ENCODE data around the gene HYCC1. TPM values are rescaled to one million over a fixed set of nuclear protein-coding genes. Genes with fewer than 3 reads are reported as not detected.

Gene HYCC1
- total and polyA plus RNA-seq, 9 donors = 8.3 to 27.4 (median 24.2) TPM

DNA sequence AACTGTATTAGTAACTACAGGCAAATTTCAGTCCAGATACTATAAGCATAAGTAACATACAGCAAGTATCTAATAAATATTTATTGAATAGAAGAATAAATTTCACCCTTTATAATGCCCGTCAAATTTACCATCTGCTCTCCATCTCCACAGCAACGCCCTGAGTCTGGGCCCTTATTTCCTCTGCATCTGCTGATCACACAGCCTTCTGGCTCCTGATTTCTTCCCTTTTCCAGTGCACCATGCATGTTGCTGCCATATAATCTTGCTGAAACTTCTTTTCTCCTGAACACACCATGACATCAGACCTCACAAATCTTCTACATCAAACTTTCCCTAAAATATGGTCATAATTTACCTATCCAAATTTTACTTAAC lies 15.4 kb downstream of the HYCC1 start:
- Histone ChIP-seq H3K4me3 (no peak overlapping the region), H3K36me3 (no peaks in the 10 kb centered on the region), H3K9me3 (no peaks in the 10 kb centered on the region), H3K27ac (no peak overlapping the region), H3K4me1 (ENCODE audit: insufficient read depth) (no peaks in the 10 kb centered on the region), H3K27me3 (no peaks in the 10 kb centered on the region)
- intact Hi-C loops (cut with DNase I) = no loop called here
- TF ChIP-seq, protein P1, sequence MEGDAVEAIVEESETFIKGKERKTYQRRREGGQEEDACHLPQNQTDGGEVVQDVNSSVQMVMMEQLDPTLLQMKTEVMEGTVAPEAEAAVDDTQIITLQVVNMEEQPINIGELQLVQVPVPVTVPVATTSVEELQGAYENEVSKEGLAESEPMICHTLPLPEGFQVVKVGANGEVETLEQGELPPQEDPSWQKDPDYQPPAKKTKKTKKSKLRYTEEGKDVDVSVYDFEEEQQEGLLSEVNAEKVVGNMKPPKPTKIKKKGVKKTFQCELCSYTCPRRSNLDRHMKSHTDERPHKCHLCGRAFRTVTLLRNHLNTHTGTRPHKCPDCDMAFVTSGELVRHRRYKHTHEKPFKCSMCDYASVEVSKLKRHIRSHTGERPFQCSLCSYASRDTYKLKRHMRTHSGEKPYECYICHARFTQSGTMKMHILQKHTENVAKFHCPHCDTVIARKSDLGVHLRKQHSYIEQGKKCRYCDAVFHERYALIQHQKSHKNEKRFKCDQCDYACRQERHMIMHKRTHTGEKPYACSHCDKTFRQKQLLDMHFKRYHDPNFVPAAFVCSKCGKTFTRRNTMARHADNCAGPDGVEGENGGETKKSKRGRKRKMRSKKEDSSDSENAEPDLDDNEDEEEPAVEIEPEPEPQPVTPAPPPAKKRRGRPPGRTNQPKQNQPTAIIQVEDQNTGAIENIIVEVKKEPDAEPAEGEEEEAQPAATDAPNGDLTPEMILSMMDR (IDR thresholded peaks at IDR 0.05) = no peak
- TF ChIP-seq EP300 (IDR thresholded peaks at IDR 0.05) (no peak), POLR2A (IDR thresholded peaks at IDR 0.05) (no peak)
- no peak for DNase-seq
- 81 to 91% (median 84%) methylated on average over 2 of the region's 2 CpGs for WGBS, 3 donors

DNA sequence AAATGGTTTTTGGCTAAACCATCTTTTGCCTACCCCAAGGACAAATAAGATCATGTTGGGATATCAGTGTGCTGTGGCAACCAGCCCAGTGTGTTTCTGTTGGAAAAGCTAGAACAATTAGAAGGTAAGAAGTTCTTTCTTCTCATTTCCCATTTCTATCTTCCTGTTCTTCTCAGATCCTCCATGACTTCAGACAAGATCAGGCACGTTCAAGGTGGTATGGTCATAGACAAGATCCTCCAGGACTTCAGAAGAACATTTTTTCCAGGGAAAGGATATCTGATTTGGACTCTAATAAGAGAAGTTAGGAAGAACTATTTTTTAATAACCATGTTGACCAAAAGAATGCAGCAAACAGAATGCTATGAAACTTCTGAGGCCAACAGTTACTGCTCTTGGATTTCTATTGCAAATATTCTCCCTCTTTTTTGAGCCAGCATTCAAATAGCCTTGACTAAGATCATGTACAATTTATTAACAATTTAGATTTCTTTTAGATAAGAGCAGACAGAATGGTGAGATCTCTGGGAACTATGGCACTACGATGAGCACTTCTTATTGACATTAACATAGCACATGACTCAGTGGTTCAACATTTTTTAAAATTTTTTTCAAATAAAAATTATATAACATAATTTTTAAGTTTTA lies 15.9 kb downstream of the HYCC1 start:
- no peak for DNase-seq
- intact Hi-C loops (cut with DNase I) = no loop called here
- Histone ChIP-seq H3K36me3 (no peaks in the 10 kb centered on the region), H3K27ac (no peak overlapping the region), H3K9me3 (no peaks in the 10 kb centered on the region), H3K27me3 (no peaks in the 10 kb centered on the region), H3K4me3 (no peak overlapping the region), H3K4me1 (ENCODE audit: insufficient read depth) (no peaks in the 10 kb centered on the region)
- TF ChIP-seq EP300 (IDR thresholded peaks at IDR 0.05) = no peak
- TF ChIP-seq, protein P1 (IDR thresholded peaks at IDR 0.05) = no peak
- 91 to 96% (median 95%) methylated on average over 2 of the region's 2 CpGs for WGBS, 3 donors

DNA sequence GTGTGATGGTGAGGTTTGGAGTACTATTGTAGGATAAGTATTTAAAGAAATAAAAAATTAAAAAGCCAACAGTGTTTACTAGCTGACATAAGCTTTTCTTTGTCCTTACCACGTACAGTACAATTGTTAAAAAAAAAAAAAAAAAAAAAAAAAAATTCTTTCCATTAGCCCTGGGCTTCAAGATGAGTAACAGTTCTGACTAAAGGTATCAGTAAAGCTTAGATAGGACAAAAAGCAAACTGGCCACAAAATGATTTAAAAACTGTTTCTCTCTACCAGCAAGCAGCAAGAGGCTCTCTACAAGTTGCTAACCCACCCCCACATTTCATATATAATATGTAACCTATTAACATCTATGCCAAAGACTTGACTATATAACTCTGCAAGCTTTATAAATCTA lies 17.5 kb downstream of the HYCC1 start:
- no peak for DNase-seq
- TF ChIP-seq POLR2A (IDR thresholded peaks at IDR 0.05) = no peak
- TF ChIP-seq, protein P1 (IDR thresholded peaks at IDR 0.05) = no peak
- TF ChIP-seq EP300 (IDR thresholded peaks at IDR 0.05) = no peak
- Histone ChIP-seq H3K36me3 (no peaks in the 10 kb centered on the region), H3K4me1 (ENCODE audit: insufficient read depth) (no peaks in the 10 kb centered on the region), H3K27ac (no peak overlapping the region), H3K4me3 (no peak overlapping the region), H3K27me3 (no peaks in the 10 kb centered on the region), H3K9me3 (no peaks in the 10 kb centered on the region)
- intact Hi-C loops (cut with DNase I) = no loop called here
- 39 to 64% (median 48%) methylated on average over 1 of the region's 1 CpG for WGBS, 3 donors

DNA sequence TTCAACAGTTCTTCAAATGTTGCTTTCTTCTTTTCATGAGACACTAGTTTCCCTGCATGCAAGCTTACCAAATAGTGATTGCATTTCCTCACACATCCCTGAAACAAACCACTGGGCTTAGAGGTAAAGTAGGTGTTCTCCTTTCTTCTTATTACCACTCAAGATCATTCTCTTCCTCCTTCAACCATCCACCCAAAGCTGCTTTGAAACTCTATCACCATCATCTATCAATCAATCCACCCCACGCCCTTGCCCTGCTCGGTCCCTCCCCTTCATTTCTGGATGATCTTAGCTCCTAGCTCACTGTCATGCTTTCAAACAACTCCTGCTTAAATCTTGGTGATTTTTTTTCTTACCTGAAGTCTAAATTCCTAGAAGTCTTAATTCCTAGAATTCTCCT lies 18.9 kb downstream of the HYCC1 start:
- TF ChIP-seq, protein P1 (IDR thresholded peaks at IDR 0.05) = no peak
- TF ChIP-seq POLR2A (IDR thresholded peaks at IDR 0.05) (no peak), EP300 (IDR thresholded peaks at IDR 0.05) (no peak)
- 95 to 98% (median 96%) methylated on average over 2 of the region's 2 CpGs for WGBS, 3 donors

More for the DNA sequence above, 18.9 kb downstream of the HYCC1 start:
- Histone ChIP-seq H3K36me3 (no peaks in the 10 kb centered on the region), H3K27me3 (no peaks in the 10 kb centered on the region), H3K4me3 (no peak overlapping the region), H3K27ac (no peak overlapping the region), H3K4me1 (ENCODE audit: insufficient read depth) (no peaks in the 10 kb centered on the region), H3K9me3 (no peaks in the 10 kb centered on the region)
- intact Hi-C loops (cut with DNase I) = no loop called here
- no peak for DNase-seq
